HepG2 (cell line): ENCODE measurements around the gene CHKA. TPM values are rescaled to one million over a fixed set of nuclear protein-coding genes. Genes with fewer than 3 reads are reported as not detected.

Experiments used
- ATAC-seq: fragments of 200-7000 bp; cut with Tn5 transposase; 3 replicates; pipeline ENCODE4 v1.9.1; 2020; ENCODE audit warnings: mild to moderate bottlenecking, moderate library complexity
- BruUV-seq: library from RNA; stranded (reverse); fragments of 400-500 nt; replicated peaks from 2 replicates; lab custom pipeline; 2021; lab: Mats Ljungman, UMichigan
- CTCF ChIA-PET: fragments of 300-600 bp; formaldehyde crosslinking; extraction: SDS; loops from one replicate; lab custom pipeline; 2021; ENCODE audit warnings: low total read pairs, inconsistent platforms, low intra/inter-chr PET ratio; lab: Yijun Ruan, JAX
- POLR2A ChIA-PET: fragments of 350-600 bp; sonication (Branson Sonifier 250); formaldehyde crosslinking; loops from one replicate; lab custom pipeline; 2020; ENCODE audit warnings: antibody characterized with exemption, inconsistent platforms; lab: Yijun Ruan, JAX
- DNase-seq: peaks from one replicate; pipeline ENCODE4 v3.0.0-alpha.2; 2015; ENCODE audit warnings: low spot score
- FAIRE-seq: peaks from 3 replicates; lab custom pipeline; 2011; peaks lifted over from hg19 to GRCh38; lab: Jason Lieb, UNC
- H2AFZ ChIP-seq: one replicate; pipeline ENCODE4 v1.6.1; 2011; ENCODE audit warnings: low read length, inconsistent platforms
- H3K27ac ChIP-seq: fragments of 300-600 bp; 3 replicates; pipeline ENCODE4 v1.8.0; 2011; ENCODE audit warnings: mixed run types, mild to moderate bottlenecking, mixed read lengths, low read length, inconsistent platforms; ENCODE audit not compliant: insufficient read depth; ENCODE audit errors: extremely low read length
- H3K27me3 ChIP-seq, 2 experiments: fragments of 200-600 bp in 1 of 2; 2 replicates in 1 of 2; 3 replicates in 1 of 2; pipeline versions ENCODE4 v1.6.0 to v1.8.0; 2011; ENCODE audit warnings: low read length in 2 of 2, mild to moderate bottlenecking in 2 of 2, moderate library complexity in 2 of 2, inconsistent platforms in 1 of 2; ENCODE audit not compliant: insufficient read depth in 2 of 2, control insufficient read depth in 1 of 2
- H3K36me3 ChIP-seq, 2 experiments: fragments of 200-600 bp in 1 of 2; replicated peaks in 1 of 2; 2 replicates in 1 of 2; 3 replicates in 1 of 2; pipeline versions ENCODE4 v1.5.1 to v1.8.0; 2011; ENCODE audit warnings: low read length in 2 of 2, inconsistent platforms in 1 of 2; ENCODE audit not compliant: insufficient read depth in 2 of 2, control insufficient read depth in 1 of 2
- H3K4me1 ChIP-seq: 2 replicates; pipeline ENCODE4 v1.5.1; 2012; ENCODE audit warnings: low read length, inconsistent platforms; ENCODE audit not compliant: insufficient read depth
- H3K4me2 ChIP-seq: 2 replicates; pipeline ENCODE4 v1.6.0; 2011; ENCODE audit warnings: low read depth, low read length, inconsistent platforms
- H3K4me3 ChIP-seq, 3 experiments: fragments of 200-600 bp in 1 of 3; sonication (generic), shearing (Covaris generic) in 1 of 3; replicated peaks in 1 of 3; 2 replicates each; pipeline ENCODE4 v1.5.1; 2011 to 2016; ENCODE audit warnings: low read length in 3 of 3, inconsistent platforms in 2 of 3, low read depth in 2 of 3, mild to moderate bottlenecking in 2 of 3, control low read depth in 1 of 3, mixed read lengths in 1 of 3; ENCODE audit not compliant: insufficient read depth in 1 of 3
- H3K79me2 ChIP-seq: one replicate; pipeline ENCODE4 v1.6.1; 2011; ENCODE audit warnings: low read length, inconsistent platforms; ENCODE audit not compliant: insufficient read depth
- H3K9ac ChIP-seq: 2 replicates; pipeline ENCODE4 v1.6.0; 2011; ENCODE audit warnings: mild to moderate bottlenecking, low read depth, low read length, inconsistent platforms; ENCODE audit not compliant: insufficient read depth
- H3K9me3 ChIP-seq: 2 replicates; pipeline ENCODE4 v1.5.1; 2012; ENCODE audit warnings: mild to moderate bottlenecking, low read length
- H4K20me1 ChIP-seq: 2 replicates; pipeline ENCODE4 v1.6.0; 2011; ENCODE audit warnings: inconsistent platforms, mild to moderate bottlenecking, low read length, moderate library complexity; ENCODE audit not compliant: insufficient read depth
- BCL6 ChIP-seq: IDR thresholded peaks from 2 replicates; pipeline ENCODE4 v1.6.1; 2016; ENCODE audit warnings: missing genetic modification reagents, missing compliant biosample characterization
- BRCA1 ChIP-seq: sonication (generic); formaldehyde crosslinking; IDR thresholded peaks from 2 replicates; pipeline ENCODE4 v1.4.0; 2020; ENCODE audit warnings: missing genetic modification reagents
- CHCHD3 ChIP-seq: sonication (generic); formaldehyde crosslinking; IDR thresholded peaks from 2 replicates; pipeline ENCODE4 v1.8.0; 2022; ENCODE audit warnings: mild to moderate bottlenecking, missing genetic modification reagents, moderate library complexity
- NR2F2 ChIP-seq: IDR thresholded peaks from 2 replicates; pipeline ENCODE4 v1.6.1; 2012; ENCODE audit warnings: low read depth, inconsistent platforms, borderline replicate concordance
- PAXIP1 ChIP-seq: sonication (generic); formaldehyde crosslinking; conservative IDR thresholded peaks from 2 replicates; pipeline ENCODE4 v1.4.0; 2020; ENCODE audit warnings: mild to moderate bottlenecking, missing genetic modification reagents, moderate library complexity
- RBM22 ChIP-seq: fragments of 200-400 bp; formaldehyde crosslinking; optimal IDR thresholded peaks from 2 replicates; pipeline ENCODE3; 2017; ENCODE audit warnings: mild to moderate bottlenecking, low read length, moderate library complexity
- SOX13 ChIP-seq, 3 experiments: fragments of 450-650 bp in 1 of 3; sonication (generic) in 1 of 3; formaldehyde crosslinking in 1 of 3; IDR thresholded peaks in 2 of 3; conservative IDR thresholded peaks in 1 of 3; 2 replicates each; pipeline versions ENCODE4 v1.5.0 to v1.6.1; 2016 to 2020; ENCODE audit warnings: antibody characterized with exemption in 1 of 3, mild to moderate bottlenecking in 1 of 3, missing compliant biosample characterization in 1 of 3, missing genetic modification reagents in 1 of 3, moderate library complexity in 1 of 3
- SRSF1 ChIP-seq: fragments of 200-400 bp; formaldehyde crosslinking; optimal IDR thresholded peaks from 2 replicates; pipeline ENCODE3; 2017; ENCODE audit warnings: mild to moderate bottlenecking, low read depth, low read length, moderate library complexity
- TEAD3 ChIP-seq: optimal IDR thresholded peaks from 2 replicates; pipeline ENCODE3; 2016; ENCODE audit warnings: borderline replicate concordance
- TP53 ChIP-seq: sonication (generic); formaldehyde crosslinking; conservative IDR thresholded peaks from 2 replicates; pipeline ENCODE4 v1.4.0; 2020; ENCODE audit warnings: missing genetic modification reagents
- ZNF441 ChIP-seq: sonication (generic); formaldehyde crosslinking; IDR thresholded peaks from 2 replicates; pipeline ENCODE4 v1.7.0; 2021; ENCODE audit warnings: missing genetic modification reagents, borderline replicate concordance
- ZNF616 ChIP-seq: sonication (generic); formaldehyde crosslinking; IDR thresholded peaks from 2 replicates; pipeline ENCODE4 v1.5.0; 2020; ENCODE audit warnings: low read depth, mild to moderate bottlenecking, missing genetic modification reagents
- ZNF670 ChIP-seq: sonication (generic); formaldehyde crosslinking; IDR thresholded peaks from 2 replicates; pipeline ENCODE4 v1.8.0; 2022; ENCODE audit warnings: mild to moderate bottlenecking, missing genetic modification reagents, borderline replicate concordance
- ZNF784 ChIP-seq: sonication (generic); formaldehyde crosslinking; IDR thresholded peaks from 2 replicates; pipeline ENCODE4 v1.5.1; 2020; ENCODE audit warnings: missing genetic modification reagents, mild to moderate bottlenecking, borderline replicate concordance
- ZSCAN21 ChIP-seq: sonication (generic); formaldehyde crosslinking; IDR thresholded peaks from 2 replicates; pipeline ENCODE4 v1.8.0; 2022; ENCODE audit warnings: mild to moderate bottlenecking, missing genetic modification reagents, moderate library complexity, borderline replicate concordance
- WGBS: methylation state at CpG from one replicate; pipeline ENCODE4 v1.1.6; 2017; ENCODE audit warnings: low lambda C conversion rate; 5-methylcytosine and 5-hydroxymethylcytosine counted together
- in situ Hi-C: cut with HindIII; loops from 2 replicates; pipeline ENCODE4 v1.10.0; 2017; ENCODE audit warnings: low pct_unique_long_range_greater_than_20kb; ENCODE audit not compliant: extremely low pct_ligation_motif_present
- intact Hi-C: fragments of 100-400 bp; cut with micrococcal nuclease; formaldehyde crosslinking; loops from one replicate; pipeline ENCODE4 v1.10.0; 2022; ENCODE audit not compliant: unreplicated experiment
- polyA plus RNA-seq, 8 experiments: library from polyadenylated mRNA; depleted of rRNA in 3 of 8; stranded (reverse) in 7 of 8; unstranded in 1 of 8; fragments of >200 nt; fragmentation: Illumina TruSeq in 4 of 8; extraction: Trizol in 4 of 8; gene quantifications; 2 replicates each; pipeline versions ENCODE4 v1.2.1 to v1.2.3, GENCODE V29; 2011 to 2016; ENCODE audit warnings: low read depth in 4 of 8, missing spikeins in 1 of 8, mixed read lengths in 1 of 8; ENCODE audit not compliant: insufficient read depth in 1 of 8
- total RNA-seq, 5 experiments: library from RNA; depleted of rRNA; stranded (reverse); fragments of >200 nt; fragmentation: Illumina TruSeq; extraction: Trizol; gene quantifications; 2 replicates each; pipeline ENCODE4 v1.2.3, GENCODE V29; 2016; ENCODE audit warnings: low read depth in 1 of 5
- TF ChIP-seq, protein P1 (sequence below): fragments of 450-650 bp; IDR thresholded peaks from 2 replicates; pipeline ENCODE4 v1.6.1; 2017
- TF ChIP-seq, protein P2 (sequence below): sonication (generic); formaldehyde crosslinking; IDR thresholded peaks from 2 replicates; pipeline ENCODE4 v1.8.1; 2023; ENCODE audit warnings: mild to moderate bottlenecking, missing genetic modification reagents, borderline replicate concordance

The CHKA gene
- total and polyA plus RNA-seq, 2 of the 13 experiments (the other 11 are each of a cell fraction or from before 2014, with no cell fraction given), result 71.6 to 92.7 TPM

DNA sequence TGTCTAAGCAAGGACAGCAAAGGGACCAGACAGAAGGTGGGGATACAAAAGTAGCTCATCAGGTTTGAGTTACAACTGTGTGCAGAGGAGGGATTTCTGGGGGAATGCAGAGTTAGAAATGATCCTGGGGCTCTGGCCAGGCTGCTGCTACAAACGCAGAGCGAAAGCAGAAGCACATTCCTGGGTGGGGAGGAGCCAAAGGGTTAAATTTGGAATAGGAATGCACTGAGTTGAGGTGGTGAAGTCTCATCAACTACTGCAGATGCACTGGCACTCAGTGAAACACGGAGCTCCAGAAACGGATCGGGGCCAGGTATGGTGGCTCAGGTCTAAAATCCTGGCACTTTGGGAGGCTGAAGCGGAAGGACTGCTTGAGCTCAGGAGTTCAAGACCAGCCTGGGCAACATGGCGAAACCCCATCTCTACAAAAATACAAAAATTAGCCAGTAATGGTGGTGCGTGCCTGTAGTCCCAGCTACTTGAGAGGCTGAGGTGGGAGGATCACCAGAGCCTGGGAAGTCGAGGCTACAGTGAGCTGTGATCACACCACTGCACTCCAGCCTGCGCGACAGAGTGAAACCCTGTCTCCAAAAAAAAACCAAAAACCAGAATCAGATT is 3.2 kb downstream of the CHKA start (continued):
- TF ChIP-seq ZNF784 (CRISPR knock-in tag) (no peak), ZNF441 (CRISPR knock-in tag) (0 out of 2 replicates have a peak, but pooled peaks have one; percentile 40)

DNA sequence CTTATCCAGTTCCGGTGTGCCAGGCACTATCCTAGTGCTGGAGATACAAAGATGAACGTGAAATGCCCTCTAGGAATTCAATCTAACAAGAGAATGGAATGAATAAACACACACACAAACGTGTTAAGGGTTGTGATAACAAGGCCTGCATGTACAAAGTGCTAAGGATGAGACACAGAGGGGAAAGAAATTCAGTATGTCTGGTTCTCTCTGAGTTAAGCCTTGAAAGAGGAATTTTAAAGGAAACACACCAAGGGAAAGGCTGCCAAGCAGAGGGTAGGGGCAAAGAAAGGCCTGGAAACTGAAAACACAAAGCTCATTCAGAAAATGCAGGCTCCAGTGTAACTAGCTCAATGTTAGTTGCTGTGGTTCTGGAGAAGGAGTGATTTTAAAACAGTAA is 4.2 kb downstream of the CHKA start:
- H3K27ac ChIP-seq, result peak overlapping the region; percentile 4
- no peaks in the 10 kb centered on the region for H3K9me3 ChIP-seq
- CTCF ChIA-PET, result no interaction called here
- no peaks in the 10 kb centered on the region; a peak in 1 of 5 replicates for H3K27me3 ChIP-seq
- H2AFZ ChIP-seq, result no peak overlapping the region
- peak; percentile 8 for FAIRE-seq
- no peak for DNase-seq
- BruUV-seq, result no TSS peak
- H4K20me1 ChIP-seq, result peaks cover 69% of the 10 kb centered on the region
- 21% methylated on average over 3 of the region's 3 CpGs for WGBS
- H3K79me2 ChIP-seq, result peaks cover 88% of the 10 kb centered on the region
- POLR2A ChIA-PET, result interaction anchor here (1.6 to 7.3 kb wide), 6 partner anchors 11 to 79 kb away, joined by 4 to 98 read pairs (median 17); partner anchors contain the start of gene TCIRG1
- H3K9ac ChIP-seq, result peak overlapping the region; percentile 85
- H3K4me2 ChIP-seq, result peak overlapping the region; percentile 82
- H3K4me3 ChIP-seq, result peak overlapping the region; percentile 38 to 91 (median 74)
- intact Hi-C loops, result no loop called here
- peaks cover 59% of the 10 kb centered on the region for H3K4me1 ChIP-seq
- in situ Hi-C loops, result no loop called here
- peaks cover 9 to 41% of the 10 kb centered on the region in 2 experiments; a peak in 4 of 5 replicates for H3K36me3 ChIP-seq
- no peak for ATAC-seq
- TF ChIP-seq ZSCAN21 (CRISPR knock-in tag), result no peak
- TF ChIP-seq CHCHD3 (CRISPR knock-in tag), result no peak
- TF ChIP-seq ZNF616 (CRISPR knock-in tag), result no peak
- TF ChIP-seq SRSF1, result no peak
- TF ChIP-seq TP53 (CRISPR knock-in tag), result no peak
- no peak for TF ChIP-seq PAXIP1 (CRISPR knock-in tag)
- TF ChIP-seq, protein P1, sequence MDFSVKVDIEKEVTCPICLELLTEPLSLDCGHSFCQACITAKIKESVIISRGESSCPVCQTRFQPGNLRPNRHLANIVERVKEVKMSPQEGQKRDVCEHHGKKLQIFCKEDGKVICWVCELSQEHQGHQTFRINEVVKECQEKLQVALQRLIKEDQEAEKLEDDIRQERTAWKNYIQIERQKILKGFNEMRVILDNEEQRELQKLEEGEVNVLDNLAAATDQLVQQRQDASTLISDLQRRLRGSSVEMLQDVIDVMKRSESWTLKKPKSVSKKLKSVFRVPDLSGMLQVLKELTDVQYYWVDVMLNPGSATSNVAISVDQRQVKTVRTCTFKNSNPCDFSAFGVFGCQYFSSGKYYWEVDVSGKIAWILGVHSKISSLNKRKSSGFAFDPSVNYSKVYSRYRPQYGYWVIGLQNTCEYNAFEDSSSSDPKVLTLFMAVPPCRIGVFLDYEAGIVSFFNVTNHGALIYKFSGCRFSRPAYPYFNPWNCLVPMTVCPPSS, result no peak
- peak; percentile 26 for TF ChIP-seq TEAD3
- no peak for TF ChIP-seq SOX13 (IDR thresholded peaks at IDR 0.05)
- TF ChIP-seq SOX13 (CRISPR knock-in tag; conservative IDR thresholded peaks at IDR 0.05 in 1 of 2, IDR thresholded peaks at IDR 0.05 in 1 of 2), result peak in 1 of 2 experiments; percentile 53; a peak in 1 of 4 replicates
- no peak for TF ChIP-seq BRCA1 (CRISPR knock-in tag)
- TF ChIP-seq ZNF670 (CRISPR knock-in tag), result no peak
- TF ChIP-seq, protein P2, sequence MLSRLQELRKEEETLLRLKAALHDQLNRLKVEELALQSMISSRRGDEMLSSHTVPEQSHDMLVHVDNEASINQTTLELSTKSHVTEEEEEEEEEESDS (CRISPR knock-in tag), result no peak
- peak; percentile 41 for TF ChIP-seq RBM22
- TF ChIP-seq NR2F2, result no peak
- peak; percentile 95 for TF ChIP-seq BCL6 (CRISPR knock-in tag)
